ENCODE data around the gene RNF25.
A peak's percentile ranks its signal among the peaks of the same experiment; 100 is the strongest.

Gene RNF25

DNA sequence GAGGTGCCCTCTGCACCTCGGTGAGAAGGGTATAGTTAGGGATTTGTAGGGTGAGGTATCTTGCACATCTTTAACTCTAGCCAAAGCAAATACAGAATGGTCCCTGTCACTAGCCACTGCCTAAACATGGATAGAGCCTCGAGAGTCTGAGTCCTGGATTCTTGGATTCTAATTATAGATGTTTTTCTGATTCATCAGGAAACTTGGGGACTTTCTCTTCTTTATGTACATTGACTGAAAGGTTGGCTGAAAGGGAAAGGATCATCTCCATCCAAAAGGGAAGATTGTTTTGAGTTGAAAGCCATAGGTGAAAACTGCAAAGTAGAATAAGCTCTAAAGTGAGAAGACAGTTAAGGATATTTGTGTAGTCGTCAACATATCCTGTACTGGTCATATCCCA, 8.3 kb upstream of the RNF25 start:
- DNase-seq (ENCODE audit: low read depth): no peak

DNA sequence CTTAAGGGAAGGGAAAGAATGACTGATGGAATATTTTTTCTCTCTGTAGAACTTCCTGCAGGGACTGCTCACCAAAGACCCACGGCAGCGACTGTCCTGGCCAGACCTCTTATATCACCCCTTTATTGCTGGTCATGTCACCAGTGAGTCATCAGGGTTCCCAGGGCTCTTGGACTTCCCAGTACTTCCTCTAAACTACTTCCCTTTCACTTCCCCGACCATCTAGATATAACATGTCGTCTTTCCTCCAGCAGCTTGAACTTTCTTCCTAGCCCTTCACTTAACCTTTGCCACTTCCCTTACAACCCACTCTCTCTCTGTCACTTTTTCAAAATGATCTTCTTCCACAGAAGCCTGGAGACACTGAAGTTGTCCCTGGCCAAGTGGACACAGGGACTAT, 7.3 kb upstream of the RNF25 start:
- DNase-seq (ENCODE audit: low read depth): no peak

DNA sequence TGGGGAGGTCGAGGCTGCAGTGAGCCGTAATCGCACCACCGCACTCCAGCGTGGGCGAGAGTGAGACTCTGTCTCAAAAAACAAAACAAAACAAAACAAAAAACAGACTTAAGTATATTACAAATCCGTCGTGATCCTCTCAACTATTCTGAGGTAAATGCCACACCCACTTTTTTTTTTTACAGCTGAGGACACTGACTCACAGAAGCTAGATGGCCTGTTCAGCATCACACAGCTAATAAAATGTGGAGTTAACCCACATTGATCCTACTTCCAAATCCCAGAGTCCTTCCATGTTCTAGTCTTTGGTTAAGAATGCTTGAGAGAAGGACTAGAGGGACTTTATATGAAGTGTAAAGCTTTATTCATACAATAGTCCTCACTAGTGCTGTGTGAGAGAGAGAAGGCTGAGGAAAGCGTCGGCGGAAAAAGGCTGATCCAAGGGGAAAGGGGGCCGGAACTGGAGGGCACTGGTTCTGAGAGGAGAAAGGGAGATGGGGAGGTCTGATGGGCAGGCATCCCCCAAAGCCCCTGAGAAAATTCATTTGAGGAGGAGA, 627 bp downstream of the RNF25 start:
- no peak for DNase-seq (ENCODE audit: low read depth)

DNA sequence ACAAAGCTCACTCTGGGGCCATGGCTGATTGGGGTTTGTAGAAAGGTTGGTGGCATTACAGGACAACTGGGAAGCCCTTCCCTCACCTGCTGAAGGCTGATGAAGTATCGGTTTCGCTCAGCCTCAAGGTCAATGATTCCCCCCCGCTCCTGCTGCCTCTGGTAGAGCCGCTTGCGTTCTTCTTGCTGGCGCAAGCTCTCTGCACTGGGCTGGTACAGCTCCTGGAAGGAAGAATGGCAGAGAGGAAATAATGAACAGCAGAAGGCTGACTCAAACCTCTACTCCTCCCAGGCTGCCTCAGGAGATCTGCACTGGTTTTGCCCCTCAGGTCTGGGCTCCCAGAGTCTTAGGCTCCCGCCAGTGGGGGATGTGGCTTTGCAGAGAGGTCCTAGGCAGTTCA, 7.1 kb downstream of the RNF25 start:
- DNase-seq (ENCODE audit: low read depth): no peak

DNA sequence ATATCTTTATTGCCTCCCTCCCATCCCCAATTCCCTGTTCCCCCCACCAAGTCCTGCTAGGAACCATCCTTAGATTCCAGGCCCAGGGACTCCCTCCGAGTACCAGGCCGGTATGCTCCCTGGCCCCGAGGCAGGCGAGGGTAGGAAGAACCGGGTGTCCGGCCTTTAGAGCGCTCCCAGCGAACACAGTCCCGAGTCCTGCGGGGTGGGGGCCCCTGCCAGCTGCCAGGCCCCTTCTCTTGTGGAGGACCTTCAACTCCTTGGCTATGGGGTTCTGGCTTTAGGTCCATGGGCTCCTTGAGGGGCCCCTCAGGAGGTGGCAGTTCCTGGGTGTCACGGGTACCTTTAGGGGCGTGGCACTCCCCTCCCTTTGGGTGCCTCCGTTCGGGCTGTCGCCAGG, 7.9 kb downstream of the RNF25 start:
- DNase-seq (ENCODE audit: low read depth): no peak

DNA sequence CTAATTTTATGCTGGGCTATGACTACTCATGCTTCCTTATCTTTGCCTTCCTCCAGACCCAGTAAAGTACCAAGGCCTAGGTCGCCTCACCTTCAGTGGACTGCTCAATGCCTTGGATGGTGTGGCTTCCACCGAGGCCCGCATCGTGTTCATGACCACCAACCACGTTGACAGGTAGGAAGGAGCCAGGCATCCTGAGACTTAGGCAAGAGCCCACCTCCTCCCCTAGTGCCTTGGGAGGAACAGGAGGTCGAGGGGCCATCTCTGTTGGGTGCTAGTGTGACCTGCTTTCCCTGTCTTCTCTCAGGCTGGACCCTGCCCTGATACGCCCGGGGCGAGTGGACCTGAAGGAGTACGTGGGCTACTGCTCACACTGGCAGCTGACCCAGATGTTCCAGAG, 9.0 kb downstream of the RNF25 start:
- no peak for DNase-seq (ENCODE audit: low read depth)

DNA sequence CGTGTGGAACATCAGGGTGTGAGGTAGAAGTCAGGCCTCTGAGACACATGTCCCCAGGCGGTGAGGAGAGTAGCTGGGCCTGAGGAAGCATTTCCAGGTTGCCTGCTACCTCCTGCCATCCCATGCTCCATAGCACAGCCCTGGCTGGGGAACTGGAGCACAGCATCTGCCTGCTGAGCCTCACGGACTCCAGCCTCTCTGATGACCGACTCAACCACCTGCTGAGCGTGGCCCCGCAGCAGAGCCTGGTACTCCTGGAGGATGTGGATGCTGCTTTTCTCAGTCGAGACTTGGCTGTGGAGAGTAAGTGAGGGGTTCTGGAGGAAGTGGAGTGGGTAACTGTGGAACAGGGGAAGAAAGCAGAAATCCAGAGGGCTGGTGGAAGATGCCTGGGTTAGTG, 9.4 kb downstream of the RNF25 start:
- DNase-seq (ENCODE audit: low read depth): no peak

DNA sequence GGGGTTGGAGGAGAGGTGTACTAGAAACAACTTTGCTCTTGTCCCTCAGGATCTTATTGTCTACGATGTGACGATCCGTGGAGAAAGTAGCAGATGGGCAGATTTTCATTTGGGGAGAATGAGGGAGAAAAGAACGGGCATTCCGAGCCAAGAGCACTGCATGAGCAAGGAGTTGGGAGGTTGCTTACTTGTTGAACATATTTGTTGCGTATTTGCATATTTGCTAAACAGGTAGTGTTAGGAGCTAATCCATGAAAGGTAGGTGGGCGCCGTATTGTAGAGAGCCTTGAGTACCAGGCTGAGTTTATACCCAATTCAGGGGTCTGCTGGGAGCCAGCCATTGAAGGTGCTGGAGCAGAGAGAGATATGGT, 11.8 kb downstream of the RNF25 start:
- no peak for DNase-seq (ENCODE audit: low read depth)

DNA sequence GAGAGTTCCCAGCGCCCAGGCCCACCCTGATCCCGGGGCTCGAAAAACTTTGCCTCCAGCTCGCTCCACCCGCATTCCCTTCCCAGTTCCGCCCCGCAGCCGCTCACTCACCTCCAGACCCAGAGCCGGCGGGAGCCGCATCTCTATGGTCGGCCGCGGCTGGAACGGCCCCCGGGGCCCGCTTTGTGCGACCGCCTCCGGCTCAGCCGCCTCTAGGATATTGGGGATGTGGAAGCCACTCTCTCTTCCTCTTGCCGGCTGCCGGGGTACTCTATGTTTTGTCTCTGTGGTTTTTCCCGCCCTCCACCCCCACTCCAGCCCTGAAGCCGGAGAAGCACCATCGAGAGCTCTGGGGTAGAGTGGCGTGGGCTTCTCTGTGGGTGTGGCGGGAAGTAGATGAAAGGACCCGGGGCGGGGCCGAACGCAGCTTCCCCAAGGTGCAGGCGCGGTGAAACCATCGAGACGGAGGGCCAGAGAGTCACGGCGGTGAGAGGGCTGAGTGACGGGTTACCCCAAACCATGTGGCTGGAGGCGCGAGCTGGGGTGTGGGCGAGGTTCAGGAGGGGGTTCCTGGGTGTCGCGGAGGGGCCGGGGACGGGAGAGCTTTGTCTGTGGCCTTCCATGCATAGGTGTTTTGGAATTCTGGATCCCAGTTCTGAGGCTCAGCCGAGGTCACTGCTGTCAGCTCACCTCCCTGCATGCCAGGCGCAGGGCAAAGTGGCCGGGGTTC, 12.4 kb downstream of the RNF25 start, which contains the start of the genes BCS1L and ZNF142:
Gene BCS1L, plus strand, starts transcription at position 426 of the 730 bp plus-strand sequence. CDS start 1,305 bp downstream, outside the sequence.
Gene ZNF142, minus strand, starts transcription at position 366 of the 730 bp plus-strand sequence. CDS start 3,194 bp downstream, outside the sequence.
- DNase-seq (ENCODE audit: low read depth): peak; percentile 94

DNA sequence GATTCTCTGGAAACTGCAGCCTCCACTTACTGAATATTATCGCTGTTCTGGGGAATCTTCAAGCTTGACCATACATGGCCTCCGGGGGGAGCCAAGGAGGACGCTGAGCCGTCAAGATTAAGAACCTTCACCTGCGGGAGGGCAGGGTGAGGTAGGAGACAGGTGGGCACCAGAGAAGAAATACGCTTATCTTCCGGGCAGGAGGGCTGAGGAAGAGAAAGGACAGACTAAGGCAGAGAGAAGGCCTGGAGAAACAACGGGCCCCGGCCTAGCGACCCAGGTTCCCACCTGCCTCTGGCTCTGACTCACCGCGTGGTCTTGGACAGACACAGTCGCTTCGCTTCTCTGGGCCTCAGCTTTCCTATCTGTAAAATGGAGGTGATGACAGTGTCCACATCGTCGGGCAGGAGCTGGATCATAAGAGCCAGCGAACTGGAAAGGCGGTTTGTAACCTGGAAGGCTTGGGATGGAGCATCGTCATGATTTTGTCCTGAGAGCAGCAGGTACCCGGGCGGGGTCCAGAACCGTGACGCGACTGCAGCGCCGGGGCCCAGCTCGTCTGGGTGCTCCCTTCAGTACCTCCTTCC, 13.0 kb downstream of the RNF25 start:
- peak; percentile 16 for DNase-seq (ENCODE audit: low read depth)

DNA sequence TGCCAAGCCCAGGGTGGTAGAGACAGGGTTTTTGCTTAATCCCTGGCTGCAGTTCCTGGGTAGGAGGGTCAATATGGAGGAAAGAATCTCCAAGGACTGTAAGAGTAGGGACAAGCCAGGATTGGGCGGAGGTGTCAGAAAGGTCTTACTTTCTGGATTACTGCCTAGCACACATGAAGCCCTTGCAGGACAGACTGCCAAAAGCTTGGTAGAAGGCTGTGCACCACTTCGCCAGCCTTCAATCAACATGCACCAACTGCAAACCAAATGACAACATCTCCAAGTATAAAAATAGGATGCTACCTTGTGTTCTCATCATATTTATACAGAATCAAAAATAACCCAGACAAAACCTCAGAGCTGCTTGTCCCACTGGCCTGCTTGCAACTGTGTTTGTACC, 16.1 kb downstream of the RNF25 start:
- no peak for DNase-seq (ENCODE audit: low read depth)

DNA sequence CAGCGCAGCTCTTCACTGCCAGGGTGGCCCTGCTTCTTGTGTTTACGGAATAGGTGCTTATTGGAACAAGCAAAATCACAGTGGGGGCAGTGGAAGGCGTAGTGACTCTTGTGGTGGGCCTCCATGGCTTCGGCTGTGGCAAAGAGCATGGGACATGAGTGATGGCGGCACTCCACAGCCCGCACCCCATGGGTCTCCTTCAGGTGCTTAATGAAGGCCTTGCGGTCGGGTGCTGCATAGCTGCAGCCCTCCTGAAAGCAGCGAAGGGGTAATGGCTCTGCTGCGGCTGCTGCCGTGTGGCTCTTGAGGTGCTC, 23.1 kb downstream of the RNF25 start:
- DNase-seq (ENCODE audit: low read depth): no peak

DNA sequence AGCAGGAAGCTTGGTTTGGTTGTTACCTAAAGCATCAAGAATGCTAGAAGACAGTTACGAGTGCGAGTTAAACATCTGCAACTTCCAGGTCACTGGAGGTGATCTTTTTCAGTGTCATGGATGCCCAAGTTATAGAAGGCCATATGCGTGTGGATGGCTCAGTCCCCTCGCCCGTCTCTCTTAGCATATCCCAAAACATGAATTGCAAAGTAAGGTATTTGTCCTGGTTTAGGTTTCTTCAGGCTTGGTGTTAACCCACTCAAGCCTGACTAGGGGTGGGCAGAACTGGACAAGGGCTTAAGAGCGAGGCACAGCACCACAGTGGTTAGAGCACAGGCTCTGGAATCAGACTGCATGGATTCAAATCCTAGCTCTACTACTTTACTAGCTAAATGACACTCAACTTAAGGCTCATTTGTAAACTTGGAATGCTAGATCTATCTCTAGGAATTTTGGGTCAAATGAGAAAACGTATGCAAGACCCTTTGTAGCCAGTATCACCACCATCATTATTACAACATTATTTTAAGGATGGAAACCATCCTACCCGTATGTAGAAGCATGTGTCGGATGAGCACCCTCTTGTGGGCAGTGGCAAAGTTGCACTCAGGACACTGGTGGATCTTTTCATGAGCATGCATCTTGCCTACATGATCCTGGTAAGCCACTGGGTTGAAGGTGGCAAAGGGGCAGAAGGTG, 23.6 kb downstream of the RNF25 start:
- DNase-seq (ENCODE audit: low read depth): peak; percentile 31

DNA sequence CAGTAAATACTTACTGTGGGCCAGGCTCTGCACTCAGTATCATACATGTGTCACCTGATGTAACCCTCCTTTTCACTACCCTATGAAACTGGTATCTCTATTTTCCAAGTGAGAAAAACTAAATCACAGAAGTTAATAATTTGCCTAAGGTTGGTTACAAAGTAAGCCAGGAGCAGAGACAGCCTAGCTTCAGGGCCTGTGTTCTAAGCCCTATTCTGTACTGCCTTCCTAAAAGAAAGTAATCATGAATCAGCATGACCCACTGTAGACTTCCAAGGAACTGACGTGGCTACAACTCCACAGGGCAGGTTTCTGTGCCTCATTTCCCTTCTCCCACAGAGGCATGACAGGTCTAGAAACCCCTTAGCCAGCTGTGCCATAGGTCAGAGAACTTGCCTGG, 26.7 kb downstream of the RNF25 start:
- no peak for DNase-seq (ENCODE audit: low read depth)

DNA sequence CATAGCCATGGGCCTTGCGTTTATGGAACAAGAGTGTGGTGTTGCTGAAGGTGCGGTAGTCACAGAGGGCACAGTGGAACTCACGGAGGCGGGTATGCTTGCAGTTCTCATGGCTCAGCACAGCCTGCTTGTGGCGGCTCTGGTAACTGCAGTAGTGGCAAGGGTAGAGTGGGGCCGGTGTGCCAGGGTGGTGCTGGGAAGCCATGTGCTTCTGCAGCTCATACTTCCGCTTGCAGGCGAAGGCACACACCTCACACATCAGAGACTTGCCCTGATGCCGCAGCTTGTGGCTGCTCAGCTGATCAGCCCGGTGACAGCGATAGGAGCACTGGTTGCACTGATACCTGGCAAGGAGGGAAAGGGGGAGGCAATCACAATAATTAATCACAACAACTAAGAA, 27.1 kb downstream of the RNF25 start:
- DNase-seq (ENCODE audit: low read depth): no peak

DNA sequence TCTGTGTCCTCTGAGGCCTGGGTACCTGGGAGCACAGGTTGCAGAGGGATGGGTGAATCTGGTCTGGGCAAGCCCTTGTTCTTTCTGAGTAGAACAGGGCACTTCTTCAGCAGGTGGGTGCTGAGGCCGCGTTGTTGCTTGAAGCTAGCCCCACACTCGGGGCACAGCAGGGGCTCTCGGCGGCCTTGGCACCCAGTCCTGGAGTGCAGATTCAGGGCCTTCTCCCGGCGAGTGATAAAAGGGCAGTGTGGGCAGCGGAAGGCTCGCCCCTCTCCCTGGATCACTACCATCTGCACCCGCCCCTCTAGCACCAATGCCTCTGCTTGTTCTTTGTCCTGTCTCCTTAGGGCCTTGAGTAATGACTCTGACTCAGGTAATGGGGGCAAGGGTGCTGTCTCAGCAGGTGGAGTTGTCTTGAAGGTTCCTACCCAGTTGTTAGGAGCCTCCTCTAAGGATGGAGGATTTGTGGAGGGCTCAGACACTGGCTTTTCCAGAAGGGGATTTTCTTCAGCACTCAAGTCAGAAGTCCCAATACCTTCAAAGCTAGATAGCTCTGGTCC, 28.0 kb downstream of the RNF25 start:
- no peak for DNase-seq (ENCODE audit: low read depth)

DNA sequence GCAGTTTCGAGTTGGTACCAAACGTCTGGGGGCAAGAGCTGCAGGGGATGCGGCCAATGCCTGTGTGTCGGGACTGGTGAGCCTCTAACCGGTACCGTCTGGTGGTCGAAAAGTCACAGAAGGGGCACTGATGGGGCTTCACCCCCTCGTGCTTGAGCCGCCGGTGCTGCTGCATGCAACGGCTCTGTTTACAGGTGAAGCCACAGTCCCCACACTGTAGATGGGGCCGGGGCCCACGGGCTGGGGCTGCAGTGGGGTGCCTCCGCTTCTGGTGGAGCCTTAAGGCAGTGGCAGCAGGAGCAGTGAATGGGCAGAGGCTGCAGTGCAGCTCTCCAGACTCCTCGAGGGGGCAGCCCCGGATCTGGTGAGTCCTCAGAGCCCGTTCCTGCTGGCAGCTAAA, 29.0 kb downstream of the RNF25 start:
- no peak for DNase-seq (ENCODE audit: low read depth)

DNA sequence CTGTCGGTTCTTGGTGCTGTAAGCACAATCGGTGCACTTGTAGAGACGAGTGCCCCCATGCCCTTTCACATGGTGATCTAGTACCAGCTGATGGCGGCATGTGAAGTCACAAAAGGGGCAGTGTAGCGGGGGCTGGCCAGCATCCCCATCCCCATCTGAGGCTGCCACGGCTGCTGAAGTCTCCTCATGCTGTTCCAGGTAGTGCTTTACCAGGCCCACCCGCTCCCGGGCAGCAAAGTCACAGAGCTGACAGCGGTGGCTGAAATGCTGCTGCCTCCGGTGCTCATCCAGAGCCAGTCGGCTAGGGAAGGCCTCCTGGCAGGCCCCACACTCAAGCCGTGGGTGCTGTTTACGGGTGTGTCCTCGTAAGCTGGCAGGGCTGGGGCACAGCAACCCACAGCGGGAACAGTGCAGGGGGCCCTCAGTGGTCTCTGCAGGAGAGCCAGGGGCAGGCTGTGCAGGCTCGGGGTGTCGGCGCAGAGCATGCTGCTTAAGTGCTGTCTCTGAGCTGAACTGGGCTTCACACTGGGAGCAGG, 29.6 kb downstream of the RNF25 start:
- DNase-seq (ENCODE audit: low read depth): no peak

DNA sequence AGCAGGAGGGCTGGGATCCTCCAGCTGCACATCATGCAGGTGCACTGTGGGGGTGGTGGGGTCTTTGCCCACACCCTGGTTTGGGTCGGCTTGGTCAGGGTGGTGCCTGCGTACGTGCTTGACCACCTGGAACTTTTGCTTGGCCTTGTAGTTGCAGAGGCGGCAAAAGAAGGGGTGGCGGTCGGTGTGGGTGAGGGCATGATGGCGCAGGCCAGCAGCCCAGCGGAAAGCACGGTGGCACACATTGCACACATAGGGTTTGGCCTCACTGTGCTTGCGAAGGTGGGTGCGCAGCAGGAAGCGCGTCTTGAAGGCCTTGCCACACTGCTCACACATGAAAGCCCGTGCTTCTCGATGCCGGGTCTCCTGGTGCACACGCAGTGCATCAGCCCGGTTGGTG, 33.4 kb downstream of the RNF25 start:
- no peak for DNase-seq (ENCODE audit: low read depth)

DNA sequence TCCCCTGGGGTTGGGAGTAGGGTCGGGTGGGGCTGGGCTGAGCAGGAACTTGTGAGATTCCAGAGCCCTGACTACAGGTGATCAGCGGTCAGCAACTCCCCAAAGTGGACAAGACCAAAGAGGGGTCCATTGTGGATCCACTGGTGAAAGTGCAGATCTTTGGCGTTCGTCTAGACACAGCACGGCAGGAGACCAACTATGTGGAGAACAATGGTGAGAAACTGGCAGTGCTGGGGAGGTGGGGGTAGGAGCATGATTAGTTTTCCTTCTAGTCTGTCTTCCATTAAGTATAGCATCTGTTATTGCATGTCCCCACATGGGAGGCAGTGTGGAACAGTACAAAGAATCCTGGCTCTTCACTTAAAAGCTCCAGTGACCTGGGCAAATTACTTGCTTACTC, 36.1 kb downstream of the RNF25 start:
- DNase-seq (ENCODE audit: low read depth): no peak

DNA sequence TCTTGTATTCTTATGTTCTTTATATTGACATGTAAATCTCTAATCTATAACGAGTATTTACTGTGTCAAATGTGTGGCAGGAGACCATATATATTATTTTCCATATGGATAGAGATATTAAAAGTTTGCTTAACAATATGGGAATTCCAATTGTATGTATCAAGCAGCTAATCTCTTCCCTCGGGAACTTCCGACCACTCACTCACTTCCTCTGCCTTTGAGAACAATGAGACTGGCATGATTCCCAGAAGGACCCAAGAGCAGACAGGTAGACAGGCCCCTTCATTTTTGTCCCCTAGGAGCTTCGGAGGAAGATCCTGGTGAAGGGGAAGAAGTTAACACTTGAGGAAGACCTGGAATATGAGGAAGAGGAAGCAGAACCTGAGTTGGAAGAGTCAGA, 40.0 kb downstream of the RNF25 start:
- no peak for DNase-seq (ENCODE audit: low read depth)

DNA sequence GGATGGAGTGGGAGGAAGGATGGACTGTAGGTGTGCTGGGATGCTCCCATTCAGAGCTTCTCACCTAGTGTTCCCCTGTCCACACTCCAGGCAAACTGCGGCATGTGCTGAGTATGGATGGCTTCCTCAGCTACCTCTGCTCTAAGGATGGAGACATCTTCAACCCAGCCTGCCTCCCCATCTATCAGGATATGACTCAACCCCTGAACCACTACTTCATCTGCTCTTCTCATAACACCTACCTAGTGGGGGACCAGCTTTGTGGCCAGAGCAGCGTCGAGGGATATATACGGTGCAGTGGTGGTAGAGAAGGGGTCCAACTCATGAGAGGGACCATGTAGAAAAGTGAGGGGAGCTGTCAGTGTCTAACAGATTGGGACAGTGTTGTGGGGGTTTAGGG, 43.9 kb downstream of the RNF25 start:
- DNase-seq (ENCODE audit: low read depth): no peak

DNA sequence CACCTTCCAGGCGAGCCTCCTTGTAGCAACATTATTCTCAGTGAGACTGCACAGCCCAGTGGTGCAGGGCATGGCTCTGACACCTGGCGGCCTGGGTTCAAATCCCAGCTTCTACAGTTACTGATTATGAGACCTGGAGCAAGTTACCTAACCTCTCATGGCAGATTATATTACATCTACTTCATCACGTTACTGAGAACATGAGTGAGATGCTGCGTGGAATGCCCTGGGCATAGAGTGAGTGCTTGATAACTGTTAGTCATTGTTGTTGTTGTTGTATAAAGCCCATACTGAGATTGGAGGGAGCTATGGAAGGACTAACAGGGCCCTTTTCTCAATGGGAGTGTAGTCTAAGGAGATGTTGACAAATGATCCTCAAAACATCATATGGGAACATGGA, 45.4 kb downstream of the RNF25 start:
- no peak for DNase-seq (ENCODE audit: low read depth)
